SW 1271 (cell line): ENCODE results near the gene AFF3.
A peak's percentile ranks its signal among the peaks of the same experiment; 100 is the strongest.
"Not testable (repeated sequence)": the region's sequence is repeated elsewhere in the genome, so short reads cannot be mapped to it uniquely, and the experiment has no call there.

Experiments
- DNase-seq, 2 experiments: peaks; one replicate each; lab custom pipeline; 2025; lab: John Stamatoyannopoulos, UW

The AFF3 gene

DNA sequence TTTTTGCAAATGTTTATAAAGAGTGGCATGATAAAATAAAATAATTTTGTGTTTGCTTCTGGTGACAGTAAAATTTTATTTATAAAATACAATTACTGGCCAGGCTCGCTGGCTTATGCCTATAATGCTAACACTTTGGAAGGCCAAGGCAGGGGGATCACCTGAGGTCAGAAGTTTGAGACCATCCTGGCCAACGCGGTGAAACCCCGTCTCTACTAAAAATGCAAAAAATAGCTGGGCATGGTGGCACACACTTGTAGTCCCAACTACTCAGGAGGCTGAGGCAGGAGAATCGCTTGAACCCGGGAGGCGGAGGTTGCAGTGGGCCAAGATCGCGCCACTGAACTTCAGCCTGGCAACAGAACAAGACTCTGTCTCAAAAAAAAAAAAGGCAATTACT is 480.6 kb downstream of the AFF3 start:
- DNase-seq: not testable (repeated sequence)

DNA sequence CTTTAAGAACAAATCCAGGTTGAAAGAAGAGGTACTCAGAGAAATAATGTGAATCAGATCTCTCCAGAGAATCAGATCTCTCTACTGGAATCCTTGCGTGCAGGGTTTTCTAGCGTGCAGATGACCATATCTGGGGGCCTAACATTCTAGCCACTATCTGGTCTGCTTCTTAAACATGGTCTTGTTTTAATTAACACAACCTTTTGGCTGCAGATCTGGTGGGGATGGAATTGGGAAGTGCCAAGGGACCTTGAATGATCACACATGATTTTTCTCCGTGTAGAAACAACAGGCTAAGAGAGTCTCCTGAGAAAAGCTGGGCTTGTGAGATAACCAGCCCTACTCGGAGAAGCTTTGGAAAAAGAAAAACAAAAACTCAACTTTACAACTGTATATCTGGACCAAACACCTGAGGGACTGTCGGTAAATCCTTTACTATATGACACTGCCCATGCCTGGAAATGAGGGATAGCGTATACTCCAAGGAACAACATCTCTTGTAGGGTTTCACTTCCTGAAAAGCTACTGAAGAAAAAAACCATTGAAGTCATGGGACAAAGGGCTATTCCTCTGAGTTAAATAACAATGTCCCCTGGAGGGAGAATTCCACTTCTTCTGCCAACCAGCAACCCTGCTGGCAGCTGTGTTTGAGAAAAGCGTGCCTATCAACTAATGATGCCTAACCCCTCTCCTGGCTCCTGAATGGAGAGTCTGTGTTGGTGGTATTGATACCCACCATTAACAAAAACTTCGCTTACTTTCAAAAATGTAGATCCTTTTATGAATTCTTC is 481.6 kb downstream of the AFF3 start:
- DNase-seq: no peak

DNA sequence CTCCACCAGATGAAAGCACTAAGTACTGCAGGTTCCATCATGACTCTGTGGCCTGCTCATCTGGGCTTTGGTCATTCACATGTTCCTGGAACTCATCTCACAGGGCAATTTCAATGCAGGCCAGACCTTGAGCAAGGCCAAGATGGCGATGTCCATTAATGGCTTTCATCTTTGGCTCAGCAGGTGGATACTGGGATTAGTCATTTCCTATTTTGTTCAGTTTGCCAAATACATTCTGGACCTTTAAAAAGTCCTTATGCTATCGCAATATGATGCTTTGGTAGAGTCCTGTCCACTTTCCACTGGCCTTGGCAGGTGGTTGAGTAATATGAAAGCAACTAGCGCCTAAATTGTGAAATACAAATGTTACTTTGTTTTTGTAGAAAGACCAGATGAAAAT is 482.5 kb downstream of the AFF3 start:
- no peak for DNase-seq

DNA sequence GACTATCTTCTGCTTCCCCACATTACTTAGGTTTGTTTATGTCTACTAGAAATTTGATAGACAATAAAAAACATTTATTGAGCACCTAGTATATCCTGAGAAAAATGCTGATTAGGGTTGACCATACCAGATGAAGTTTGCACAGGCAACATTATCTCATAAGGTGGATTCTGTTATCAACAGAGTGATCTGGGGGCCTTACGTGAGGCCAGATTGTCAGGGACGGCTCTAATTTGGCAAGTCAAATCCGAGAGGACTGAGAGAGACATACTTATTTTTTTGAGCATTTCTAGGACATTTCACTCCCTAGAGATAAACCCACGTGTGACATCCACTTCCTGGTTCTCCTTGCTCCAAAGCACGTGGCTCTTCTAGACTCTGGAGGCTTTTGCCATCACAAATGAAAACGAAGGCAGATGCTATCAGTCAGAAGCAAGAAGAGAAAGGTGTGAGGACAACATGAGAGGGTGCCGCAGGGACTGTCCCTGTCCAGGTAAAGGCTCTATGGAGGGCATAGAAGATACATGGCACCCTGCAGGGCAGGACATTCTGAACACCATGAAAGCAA is 484.6 kb downstream of the AFF3 start:
- no peak for DNase-seq

DNA sequence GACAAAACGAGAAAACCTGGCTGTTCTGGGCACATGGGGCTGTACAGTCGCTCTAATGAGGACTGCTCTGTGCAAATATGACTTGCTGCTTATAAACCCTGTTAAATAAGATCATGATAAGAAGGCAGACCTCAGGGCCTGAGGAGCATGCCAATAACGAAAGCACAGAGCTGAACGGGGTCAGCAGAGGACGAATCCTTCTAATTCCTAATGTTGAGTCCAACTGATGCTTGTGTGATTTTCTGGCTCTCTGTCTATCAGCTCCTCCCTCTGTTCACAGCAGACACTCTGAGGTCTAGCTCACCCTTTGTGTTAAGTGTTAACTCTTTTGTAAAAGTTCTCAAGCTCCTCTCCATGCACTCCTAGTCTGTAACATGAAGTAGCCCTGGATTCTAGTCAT is 485.4 kb downstream of the AFF3 start:
- DNase-seq: no peak

DNA sequence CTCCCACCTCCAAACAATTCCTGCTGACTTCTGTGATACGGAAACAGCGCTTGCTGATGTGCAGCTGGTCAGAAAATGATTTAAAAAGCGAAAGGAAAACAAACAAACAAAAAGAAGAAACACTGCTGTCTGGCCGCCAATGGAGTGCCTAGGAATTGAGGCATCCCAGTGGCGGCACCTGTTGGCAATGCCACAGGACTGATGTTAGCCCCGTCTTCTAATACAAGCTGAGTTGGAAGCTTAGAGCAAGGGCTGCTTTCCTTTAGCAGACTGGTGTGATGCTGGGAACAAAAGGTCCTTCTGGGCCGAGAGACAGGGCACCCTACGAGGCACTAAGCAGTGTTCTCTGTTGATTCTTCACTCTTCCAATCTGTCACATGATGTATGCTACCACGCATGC is 489.0 kb downstream of the AFF3 start:
- no peak for DNase-seq

DNA sequence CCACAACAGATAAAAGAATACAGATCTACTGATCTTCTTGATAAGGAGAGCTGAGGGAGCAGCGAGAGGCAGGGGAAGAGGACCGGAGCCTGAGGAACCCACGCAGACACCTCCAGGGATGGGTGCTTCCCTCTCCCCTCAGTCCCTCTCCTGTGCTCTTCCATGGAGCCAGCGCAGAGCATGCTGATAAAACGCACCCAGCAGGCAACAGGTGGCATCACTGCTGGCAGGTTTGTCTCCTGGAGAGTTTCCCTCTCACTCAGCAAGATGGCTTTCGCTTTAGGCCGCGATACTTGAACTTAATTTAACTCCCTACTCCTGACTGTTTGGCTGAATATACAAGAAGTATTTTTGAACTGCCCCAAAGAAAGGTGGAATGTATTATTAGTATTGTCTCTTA is 489.5 kb downstream of the AFF3 start:
- DNase-seq: no peak

DNA sequence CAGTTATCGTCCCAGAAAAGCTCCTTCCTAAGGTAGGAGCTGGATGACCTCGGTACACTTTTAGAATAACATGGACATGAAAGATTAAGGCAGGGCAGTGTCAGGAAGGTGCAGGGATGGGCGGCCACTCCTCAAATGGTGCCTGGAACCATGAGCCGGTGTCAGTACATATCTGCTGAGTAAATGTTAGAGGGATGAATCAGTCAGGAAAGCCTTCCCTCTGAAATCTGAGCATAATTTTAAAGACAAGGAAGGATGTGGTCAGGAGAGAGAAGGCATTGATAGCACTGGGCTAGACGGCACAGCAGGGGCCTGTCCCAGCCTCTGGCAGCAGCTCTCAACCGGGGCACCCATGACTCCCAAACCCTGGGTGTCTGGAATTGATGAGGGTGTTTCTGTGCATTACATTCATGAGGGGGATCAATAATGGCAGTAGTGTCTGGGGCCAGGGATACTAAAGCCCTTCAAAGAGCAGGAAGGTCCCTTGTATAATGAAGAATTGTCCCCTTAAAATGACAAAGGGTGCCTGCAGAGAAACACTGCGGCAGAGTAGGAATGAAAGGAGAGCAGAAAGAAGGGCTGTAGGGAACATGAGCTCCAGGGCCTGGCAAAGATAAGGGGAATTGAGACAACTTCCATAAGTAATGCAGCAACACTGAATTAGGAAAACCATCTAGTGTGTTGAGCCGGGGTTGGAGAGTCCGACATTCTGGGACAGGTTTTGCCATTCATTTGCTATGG is 490.3 kb downstream of the AFF3 start:
- peak in 1 of 2 experiments; percentile 10 for DNase-seq

DNA sequence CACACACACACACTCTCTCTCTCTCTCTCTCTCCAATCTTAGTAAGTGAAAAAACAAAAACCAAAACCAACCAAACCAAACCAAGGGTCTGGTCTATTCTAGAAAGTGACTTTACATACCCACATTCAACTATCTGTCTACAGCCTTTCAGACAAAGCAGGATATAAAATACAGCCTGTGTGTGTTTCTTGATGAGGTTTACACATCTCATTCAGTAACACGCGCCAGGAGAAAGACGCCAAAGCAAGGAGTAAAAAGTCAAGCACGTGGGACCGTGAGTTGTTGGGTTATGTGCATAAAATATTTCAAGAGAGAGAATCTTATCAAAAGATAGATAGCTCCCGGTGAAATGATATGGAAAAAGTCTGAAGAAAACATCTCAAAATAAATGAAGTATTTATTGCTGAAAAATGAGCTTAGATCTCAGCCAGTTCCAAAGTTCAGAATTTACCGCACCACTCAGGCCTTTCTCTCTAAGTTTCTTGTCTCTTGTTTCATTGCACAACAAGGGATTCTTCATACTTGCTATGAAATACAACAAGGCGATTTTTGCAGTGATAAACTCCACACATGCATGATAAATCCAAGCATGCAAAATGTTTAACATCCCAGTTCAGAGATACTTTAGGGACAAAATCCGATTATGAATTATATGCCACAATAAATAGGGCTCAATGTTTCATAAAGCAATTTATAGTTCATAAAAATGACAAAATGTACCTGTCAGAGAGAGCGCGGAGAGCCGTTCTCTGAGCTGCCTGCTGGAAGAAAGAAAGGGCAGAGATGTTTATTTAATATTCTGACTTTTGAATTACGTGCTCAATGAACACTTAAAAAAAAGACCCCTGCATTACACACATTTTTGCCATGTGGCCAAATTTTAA is 493.2 kb downstream of the AFF3 start:
- no peak for DNase-seq

DNA sequence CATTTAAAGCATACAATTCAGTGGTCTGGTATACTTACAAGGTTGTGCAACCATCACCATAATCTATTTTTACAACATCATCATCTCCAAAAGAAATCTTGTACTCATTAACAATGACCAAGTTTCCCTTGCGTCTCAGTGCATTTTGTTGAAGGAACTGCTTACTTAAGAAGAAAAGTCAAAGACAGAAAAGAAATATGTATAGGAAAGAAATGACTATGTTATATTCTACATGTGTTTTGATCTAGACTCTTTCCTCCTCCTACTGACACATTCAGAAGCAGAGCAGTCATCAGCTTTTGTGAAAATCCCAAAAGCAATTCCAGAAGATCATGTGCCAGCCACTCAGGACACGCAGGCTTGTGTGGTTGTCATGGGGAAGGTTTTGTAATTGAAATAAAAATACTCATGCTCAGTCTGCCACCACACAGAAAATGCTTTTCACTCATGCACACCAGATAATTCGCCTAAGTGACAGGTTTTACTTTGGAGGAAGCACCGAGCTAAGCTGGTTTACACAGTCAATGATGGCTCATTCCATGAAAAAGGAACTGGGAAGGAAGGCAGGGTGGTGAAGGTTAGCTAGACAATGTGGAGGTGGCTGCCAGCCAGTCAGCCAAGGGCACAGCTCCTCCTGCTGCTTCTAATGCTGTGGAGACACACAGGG is 494.1 kb downstream of the AFF3 start:
- no peak for DNase-seq

DNA sequence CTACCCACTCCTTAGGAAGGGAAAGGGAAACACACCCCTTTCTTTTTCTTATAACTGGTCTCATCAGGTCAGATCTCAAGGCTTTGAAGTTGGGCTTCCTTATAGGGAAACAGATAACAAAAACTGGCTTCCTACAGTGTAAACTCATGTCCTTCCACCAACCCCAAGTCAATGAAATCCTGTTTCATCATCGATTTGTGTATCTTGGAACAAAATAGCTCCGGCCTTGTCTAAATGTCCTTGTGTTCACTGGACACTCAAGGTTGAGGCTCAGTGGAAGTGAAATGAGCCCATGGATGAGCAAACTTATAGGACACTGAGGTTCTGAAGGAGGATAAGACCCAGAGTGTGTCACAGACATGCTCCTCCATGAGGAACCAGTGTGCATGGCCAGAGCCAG is 496.4 kb downstream of the AFF3 start:
- DNase-seq: no peak

DNA sequence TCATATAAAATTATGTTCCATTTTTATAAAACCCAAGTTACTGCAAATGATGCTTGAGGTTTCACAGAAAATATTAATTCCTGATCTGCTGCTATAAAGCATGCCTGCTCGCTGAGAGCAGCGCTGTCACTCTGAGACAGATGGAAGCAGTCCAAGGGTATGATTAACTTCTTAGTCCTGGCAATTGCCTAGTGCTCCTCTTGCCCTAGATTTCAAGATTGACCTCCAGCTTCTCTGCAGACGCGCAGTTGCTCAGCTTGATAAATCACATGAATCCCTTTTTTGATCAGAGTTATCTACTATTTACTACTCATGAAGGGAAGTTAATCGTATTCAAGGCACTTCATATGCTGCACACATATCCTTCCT is 498.0 kb downstream of the AFF3 start:
- no peak for DNase-seq

DNA sequence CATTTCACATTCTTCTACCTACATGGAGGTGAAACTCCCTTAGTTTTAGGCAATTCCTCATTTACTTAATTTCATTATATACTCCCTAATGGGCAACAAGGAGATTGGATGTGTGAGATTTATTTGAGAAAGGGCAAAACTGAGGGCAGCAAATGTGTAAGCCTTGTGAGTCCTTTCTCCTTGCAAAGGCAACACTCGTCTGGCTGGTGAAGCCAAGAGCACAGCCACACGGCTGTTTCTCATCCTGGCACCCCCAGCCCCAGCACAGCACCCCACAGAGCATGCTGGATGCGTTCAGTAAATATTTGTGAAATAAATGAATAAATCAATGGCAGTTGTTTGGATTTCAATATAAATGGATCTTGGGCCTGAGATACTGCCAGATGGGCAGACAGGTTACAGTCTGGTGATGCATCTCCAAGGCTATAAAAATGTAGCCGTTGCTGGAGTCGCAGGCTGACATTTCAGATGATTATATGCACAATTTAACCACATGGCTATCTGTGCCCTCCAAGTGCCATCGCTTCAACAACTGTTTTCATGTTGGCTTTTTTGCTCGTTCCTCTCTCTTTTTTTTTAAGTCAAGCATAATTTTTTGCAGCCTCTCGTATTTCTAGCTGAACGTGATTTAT is 498.5 kb downstream of the AFF3 start:
- no peak for DNase-seq

DNA sequence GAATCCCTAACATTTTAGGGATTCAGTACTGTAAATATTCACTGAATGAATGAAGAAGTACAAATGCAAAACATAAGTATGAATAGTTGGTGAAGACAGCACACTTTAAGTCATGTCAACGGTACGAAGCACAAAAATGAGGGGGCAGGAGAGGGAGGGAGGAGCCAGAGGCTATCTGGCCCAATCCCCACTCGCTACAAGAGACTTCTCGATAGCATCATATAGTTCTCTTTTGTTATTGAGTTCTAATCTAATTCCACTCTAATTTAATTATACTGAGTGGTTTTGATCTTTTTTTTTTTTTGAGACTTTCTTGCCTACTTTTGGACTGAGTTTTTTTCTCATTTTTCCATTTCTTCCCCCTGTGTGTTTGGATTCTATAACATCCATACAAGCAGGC is 500.4 kb downstream of the AFF3 start:
- DNase-seq: no peak

DNA sequence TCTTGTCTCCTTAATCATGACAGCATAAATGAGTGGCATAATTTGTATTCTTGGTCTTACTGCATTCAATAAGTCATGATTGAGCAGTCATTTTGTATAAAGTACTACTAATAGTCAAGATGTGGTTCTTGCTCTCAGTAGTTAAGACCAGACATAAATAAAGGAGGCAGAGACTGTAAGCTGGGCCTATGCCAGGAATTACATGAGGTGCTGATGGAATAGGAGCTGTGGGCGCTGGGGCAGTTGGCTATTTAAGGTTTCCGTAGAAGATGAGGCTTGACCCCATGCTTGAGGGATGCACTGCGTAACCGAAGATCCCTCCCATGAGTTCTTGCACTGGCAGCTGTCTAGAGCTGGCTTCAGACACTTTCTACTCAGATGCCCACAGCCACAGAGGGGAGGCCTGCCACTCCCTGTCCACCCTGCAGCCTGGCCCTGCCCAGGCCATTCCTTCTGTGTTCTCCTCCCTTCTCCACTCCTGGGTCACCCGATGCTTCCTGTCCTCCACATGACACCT is 501.7 kb downstream of the AFF3 start:
- no peak for DNase-seq

DNA sequence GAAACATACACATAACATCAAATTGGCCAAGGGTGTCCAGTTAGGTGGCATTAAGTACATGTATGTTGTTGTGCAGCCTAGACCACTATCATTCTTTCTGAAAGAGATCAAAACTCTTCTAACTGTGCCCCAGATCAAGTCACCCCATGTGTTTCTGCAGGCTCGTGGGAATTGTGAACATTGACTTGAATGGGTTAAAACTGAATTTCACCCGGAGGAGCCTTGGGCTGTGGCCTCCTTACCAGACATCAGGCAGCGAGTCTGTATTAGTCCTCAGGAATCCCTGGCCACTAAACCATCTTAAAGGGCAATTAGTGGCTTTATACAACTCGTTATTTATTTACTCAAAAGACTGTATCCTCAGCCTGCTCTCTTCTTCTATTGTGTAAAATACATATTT is 503.6 kb downstream of the AFF3 start:
- DNase-seq: no peak

DNA sequence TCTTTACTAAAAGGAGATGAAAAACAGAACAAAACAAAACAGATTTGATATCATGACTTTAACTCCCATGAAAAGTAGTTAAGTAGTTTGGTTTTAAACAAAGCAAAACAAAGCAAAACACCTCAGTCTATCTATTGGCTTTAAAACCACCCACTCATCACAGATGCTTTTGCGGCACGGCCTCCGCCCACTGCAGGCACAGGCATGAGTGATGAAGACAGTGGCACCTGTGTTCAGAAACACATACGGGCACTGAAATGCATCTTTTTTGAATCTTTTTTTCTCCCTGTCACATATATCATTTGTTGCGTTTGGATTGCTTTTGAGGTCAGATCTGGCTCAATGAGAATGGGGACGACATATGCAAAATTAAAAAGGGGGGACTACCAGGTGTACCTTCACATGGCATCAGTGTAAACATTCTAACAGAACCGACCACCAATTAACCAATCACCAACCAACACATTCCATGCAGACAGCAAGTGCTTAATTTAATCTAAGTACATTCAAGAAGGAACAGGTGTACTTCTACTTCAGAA is 505.2 kb downstream of the AFF3 start:
- DNase-seq: no peak

DNA sequence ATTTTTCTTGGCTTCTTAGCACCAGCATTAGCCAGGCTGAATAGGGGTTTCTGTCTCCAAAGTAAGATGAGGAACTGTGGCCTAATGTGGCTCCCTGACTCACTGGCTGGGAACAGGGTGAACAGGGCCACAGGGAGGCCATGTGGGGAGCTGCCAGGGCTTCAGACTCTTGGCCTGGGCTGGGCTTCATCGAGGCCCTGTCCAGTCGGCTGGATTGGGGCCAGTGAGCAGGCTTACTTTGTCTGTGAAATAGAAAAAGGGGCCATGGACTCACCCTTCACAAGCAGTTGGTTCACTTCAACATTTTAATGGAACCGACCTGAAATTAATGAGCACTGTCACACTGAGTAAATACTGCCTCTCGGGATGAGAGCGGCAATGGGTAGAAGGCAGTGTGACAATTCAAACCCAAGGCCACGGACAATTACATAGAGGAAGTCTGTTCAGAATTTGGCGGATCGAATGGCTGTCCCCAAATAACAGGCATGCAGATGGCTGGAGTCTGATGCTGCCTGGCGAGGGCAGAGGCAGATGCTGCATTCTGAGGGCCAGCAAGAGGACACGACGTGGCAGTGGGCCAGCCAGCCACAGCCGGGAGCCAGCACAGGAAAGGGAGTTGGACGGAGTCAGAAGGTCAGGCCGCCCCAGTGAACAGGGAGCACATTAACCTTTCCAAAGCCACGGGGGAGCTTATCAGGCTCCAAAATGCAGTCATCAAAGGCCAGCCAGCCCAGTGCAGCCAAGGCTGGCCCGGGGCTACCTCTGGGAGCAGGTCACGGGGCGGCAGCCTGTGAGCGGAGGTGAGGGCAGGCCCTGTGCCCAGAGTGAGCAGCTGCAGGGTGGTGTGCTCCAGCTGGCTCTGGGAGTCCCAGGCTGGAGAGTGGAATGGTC is 506.0 kb downstream of the AFF3 start:
- DNase-seq: no peak

DNA sequence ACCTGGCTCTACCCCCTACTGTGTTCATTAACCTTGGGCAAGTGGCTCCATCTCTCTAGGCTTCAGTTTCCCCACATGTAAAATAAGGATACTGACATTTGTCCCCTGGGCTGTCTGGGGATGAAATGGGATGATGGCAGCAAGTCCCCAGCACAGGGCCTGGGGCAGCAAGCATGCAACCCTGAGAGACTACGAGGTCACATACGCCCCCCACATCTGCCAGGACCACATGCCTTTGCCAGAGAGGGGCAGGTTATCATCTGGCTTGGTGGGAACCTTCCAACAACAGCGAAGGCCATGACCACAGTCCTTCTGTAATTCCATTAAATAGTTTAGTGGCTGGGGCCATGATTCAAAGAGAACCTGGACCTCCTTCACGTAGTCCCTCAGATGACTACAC is 506.7 kb downstream of the AFF3 start:
- no peak for DNase-seq

DNA sequence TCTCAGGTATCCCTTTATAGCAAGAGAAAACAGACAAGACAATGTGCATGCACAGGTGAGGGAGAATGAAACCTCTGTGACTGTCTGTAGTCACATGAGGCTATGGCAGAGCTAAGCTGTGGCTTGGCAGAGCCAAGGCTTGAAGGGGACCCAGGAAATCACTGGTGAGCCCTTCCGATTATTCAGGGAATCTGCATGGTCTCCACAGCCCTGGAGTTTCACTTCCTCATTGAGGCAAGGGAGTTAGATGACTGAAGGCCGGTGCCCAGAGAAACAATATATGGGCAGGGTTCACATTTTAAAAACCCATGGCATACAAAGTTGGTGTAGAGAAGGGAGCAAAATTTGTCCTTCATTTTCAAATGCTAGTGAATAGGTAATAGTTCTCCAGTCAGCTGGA is 508.2 kb downstream of the AFF3 start:
- DNase-seq: no peak
